MG63 (cell line): ENCODE results near the gene CNOT9. TPM values are rescaled to one million over a fixed set of nuclear protein-coding genes. Genes with fewer than 3 reads are reported as not detected.

ENCODE experiments used
- DNase-seq: peaks from one replicate; pipeline ENCODE4 v3.0.0-alpha.2; 2020
- H3K27me3 ChIP-seq: fragments of 250-450 bp; sonication (Bioruptor Pico); 2 replicates; pipeline ENCODE4 v1.5.1; 2020; ENCODE audit warnings: mild to moderate bottlenecking, moderate library complexity
- H3K36me3 ChIP-seq: fragments of 250-450 bp; sonication (Bioruptor Pico); 2 replicates; pipeline ENCODE4 v1.5.1; 2020; ENCODE audit warnings: mild to moderate bottlenecking, moderate library complexity
- H3K4me3 ChIP-seq: fragments of 250-450 bp; sonication (Bioruptor Pico); 2 replicates; pipeline ENCODE4 v1.5.1; 2020; ENCODE audit warnings: mild to moderate bottlenecking, moderate library complexity
- H3K9me3 ChIP-seq: fragments of 250-450 bp; sonication (Bioruptor Pico); 2 replicates; pipeline ENCODE4 v1.5.1; 2020; ENCODE audit warnings: mild to moderate bottlenecking, moderate library complexity
- total RNA-seq: library from RNA; depleted of rRNA; stranded (reverse); fragments of >200 nt; shearing (Covaris generic); gene quantifications from 2 replicates; pipeline ENCODE4 v1.2.3, GENCODE V29; 2014; ENCODE audit warnings: low replicate concordance

The CNOT9 gene
- total RNA-seq, 1 experiment from 2014 or later = 115 TPM

DNA sequence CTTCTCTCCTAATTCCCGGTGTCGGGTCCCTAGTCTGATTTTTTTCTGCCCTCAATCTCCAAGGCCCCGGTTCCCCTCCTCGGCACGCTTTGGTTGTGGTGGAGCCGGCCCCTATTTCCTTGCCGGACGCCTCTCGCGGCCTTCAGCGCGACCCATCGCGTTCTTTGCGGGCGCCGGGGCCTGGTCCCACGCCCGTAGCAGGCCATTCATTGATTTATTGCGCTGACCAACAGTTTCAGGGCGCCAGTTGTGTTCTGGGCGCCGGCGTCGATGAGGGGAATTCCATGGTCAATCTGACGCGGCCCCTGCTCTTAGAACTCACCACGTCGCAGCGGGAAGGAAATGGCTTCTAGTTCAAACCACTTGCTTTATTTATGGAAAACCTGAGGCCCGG is 396 bp downstream of the CNOT9 start:
- Histone ChIP-seq H3K4me3 (peak overlapping the region; percentile 90), H3K9me3 (no peaks in the 10 kb centered on the region), H3K27me3 (no peaks in the 10 kb centered on the region), H3K36me3 (peaks cover 53% of the 10 kb centered on the region)
- peak; percentile 56 for DNase-seq

DNA sequence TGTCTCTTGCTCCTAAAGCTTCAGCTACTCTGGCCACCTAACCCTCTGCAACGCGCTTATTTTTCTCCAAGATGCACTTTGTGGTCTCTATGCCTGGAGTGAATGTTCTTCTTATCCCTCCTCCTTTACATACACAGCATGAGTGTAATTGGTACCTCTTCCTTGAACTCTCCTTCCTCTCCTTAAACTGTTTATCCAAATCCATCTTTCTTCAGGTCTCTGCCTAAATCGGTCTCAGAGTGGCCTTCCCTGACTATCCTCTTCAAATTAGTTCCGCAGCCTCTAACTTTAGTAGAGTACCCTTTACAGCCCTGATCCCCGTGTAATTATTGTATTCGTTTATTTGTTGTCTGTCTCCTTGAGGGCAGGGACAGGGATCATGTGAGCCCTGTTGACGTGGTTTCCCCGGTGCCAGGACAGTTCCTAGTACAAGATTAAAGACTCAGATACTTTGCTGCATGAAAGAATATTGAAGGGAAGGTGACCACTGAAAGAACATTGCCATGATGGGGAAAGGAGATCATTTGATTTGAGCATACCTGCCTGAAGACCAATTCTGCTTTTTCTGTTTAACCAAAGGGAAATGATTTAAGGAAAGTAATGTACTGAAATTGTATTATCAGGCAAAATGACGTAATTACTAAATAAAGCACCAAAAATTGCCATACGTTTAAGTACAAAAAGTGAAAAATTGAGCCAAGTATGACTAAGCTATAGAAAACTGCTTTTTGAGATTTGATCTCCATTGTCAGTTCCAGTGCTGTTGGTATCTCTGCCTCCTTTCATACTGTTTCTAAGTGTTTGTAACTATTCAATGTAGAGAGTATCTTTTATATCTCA is 1.2 kb downstream of the CNOT9 start:
- DNase-seq = peak; percentile 32
- Histone ChIP-seq H3K36me3 (peaks cover 53% of the 10 kb centered on the region), H3K27me3 (no peaks in the 10 kb centered on the region), H3K9me3 (no peaks in the 10 kb centered on the region), H3K4me3 (peak overlapping the region; percentile 90)

DNA sequence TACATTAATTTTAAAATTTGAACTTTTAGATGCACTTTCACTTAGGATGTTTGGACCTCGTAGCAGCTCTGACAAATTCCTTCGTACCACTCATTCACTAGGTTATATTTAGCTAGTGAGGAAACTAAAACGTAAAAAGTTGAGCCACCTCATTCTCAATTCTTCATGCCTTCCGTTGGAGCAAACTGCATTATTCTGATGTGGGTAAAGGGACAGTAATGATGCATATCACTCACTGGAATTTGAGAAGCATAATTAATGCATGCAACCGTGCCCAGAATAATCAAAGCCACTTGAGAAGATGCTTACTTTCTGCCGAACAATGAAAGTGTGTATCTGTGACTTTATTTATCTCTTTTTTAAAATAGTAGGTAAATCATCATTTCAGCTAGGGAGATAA is 2.2 kb downstream of the CNOT9 start:
- no peak for DNase-seq
- Histone ChIP-seq H3K36me3 (peaks cover 50% of the 10 kb centered on the region), H3K27me3 (no peaks in the 10 kb centered on the region), H3K4me3 (peak overlapping the region; percentile 90), H3K9me3 (no peaks in the 10 kb centered on the region)

DNA sequence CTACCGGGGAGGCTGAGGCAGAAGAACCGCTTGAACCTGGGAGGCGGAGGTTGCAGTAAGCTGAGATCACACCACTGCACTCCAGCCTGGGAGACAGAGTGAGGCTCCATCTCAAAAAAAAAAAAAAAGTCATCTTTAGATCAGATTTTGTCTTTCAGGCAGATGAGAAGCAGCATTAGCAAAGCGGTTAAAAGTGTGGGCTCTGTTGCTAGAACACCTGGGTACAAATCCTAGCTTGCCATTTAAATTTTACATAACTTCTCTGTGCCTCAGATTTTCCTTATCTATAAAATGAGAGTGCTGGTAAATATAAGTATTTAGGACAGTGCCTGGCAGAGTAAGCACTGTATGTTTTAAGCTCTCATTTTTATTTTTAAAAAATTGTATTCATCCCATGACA is 8.2 kb downstream of the CNOT9 start:
- H3K36me3 ChIP-seq = peaks cover 70% of the 10 kb centered on the region
- H3K27me3 ChIP-seq = no peaks in the 10 kb centered on the region
- no peak overlapping the region for H3K4me3 ChIP-seq
- no peak for DNase-seq
- no peaks in the 10 kb centered on the region for H3K9me3 ChIP-seq

DNA sequence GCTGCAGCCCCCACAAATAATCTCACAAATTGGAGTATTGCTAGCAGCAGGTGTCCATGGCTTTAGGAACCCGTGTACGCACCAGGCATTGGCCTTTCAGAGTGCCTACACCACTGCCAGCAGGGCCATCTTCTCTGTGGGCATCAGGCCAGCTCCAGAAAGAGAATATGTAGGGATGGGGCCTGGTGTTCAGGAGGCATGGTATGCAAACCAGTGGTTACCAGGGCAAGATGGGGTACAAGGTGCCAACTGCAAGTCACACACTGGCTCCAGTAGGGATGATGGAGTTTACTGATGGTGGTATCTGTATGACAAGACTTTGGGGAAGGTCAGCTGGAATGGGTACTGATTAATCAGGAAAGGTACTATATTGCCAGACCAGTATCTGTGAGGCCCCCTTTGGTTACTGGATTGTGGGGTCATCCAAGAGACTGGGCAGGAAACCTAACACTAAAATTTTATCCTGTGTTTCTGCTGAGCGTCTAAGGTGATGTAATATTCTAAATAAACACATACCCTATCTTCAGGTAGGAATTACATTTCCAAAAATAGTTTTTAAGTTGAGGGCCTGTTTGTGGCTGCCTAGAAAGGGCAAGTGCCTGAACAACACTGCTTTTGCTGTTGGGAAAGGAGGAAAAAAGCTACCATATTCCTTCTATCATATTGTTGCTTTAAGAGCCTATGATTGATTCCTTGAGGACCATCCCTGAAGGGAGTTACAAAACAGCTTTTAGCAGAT is 9.0 kb downstream of the CNOT9 start:
- Histone ChIP-seq H3K27me3 (no peaks in the 10 kb centered on the region), H3K4me3 (no peak overlapping the region), H3K9me3 (no peaks in the 10 kb centered on the region), H3K36me3 (peaks cover 67% of the 10 kb centered on the region)
- DNase-seq = no peak

DNA sequence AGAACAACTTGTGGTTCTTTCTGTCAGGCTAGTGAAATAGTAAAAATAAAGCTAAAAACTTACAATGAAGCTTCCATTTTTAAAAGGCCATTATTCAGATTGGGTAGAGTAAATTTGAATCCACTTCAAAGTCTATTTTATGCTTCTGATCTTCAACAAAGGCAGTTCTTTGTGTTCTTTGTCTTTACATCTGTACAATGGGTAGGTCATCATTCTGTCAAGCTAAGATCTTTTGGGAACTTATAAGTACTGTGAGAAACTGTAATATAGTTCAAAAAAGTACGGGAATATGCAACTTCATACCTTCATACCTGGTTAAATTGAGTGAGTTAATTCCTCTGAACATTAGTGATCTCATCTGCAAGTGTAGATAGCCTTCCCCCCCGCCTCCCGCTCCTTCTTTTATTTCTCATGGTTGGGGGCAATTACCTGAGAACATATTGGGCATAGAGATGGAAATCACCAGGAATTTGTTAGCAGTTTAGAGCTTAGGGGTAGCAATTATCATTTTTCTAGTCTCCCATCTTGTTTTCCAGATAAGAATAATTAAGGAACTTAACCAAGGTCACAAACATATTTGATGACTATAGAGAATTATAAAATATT is 9.7 kb downstream of the CNOT9 start:
- Histone ChIP-seq H3K27me3 (no peaks in the 10 kb centered on the region), H3K9me3 (no peaks in the 10 kb centered on the region)
- no peak for DNase-seq

DNA sequence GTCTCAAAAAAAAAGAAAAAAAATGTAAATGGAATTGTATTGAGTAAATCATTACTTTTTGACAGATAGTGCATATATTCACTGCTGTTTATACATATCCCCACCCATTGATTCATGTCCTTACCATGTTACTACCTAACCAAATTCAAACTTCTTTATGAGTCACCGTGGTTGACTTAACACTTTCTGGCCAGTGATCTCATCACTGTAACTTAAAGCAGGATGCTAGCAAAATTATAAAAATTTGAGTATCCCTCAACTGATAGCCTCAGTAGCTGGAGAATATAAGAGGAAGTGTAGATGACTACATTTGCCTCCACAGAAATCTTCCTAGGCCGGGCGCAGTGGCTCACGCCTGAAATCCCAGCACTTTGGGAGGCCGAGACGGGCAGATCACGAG is 13.4 kb downstream of the CNOT9 start:
- H3K36me3 ChIP-seq = peaks cover 74% of the 10 kb centered on the region
- no peak for DNase-seq

More for the DNA sequence above, 9.7 kb downstream of the CNOT9 start:
- Histone ChIP-seq H3K36me3 (peaks cover 66% of the 10 kb centered on the region), H3K4me3 (no peak overlapping the region)

DNA sequence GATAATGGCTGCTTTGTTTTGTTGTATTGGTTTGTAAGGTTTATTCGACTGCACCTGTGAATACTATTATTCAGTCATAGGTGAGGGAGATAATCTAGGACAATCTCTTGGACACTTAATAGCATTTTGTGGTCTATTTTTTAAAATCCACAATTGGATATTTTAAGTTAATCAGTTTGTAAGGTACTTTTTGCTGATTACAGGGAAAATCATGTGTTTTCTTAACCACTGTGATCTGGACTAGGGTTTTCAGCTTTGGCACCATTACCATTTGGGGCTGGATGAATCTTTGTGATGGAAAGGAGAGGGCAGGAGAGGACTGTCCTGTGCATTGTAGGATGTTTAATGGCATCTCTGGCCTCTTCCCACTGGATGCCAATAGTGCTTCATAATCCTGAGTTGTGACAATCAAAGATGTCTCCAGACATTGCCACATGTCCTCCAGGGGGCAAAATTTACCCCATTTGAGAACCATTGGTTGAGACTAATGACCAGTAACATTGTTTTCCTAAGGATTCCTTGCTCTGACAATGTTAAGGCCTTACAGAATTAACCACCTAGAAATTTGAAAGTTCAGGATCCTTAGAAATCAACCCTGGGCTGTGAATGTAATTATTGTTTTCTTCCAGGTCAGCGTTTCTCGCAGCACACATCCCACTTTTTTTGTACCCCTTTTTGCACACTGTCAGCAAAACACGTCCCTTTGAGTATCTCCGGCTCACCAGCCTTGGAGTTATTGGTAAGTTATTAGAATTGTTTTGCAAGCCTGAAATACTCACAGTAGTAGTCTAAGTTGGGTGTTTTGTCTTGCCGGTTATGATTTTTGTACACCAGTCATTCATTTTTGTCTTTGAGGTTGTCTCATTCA is 15.6 kb downstream of the CNOT9 start:
- Histone ChIP-seq H3K4me3 (no peak overlapping the region), H3K9me3 (no peaks in the 10 kb centered on the region), H3K36me3 (peaks cover 75% of the 10 kb centered on the region), H3K27me3 (no peaks in the 10 kb centered on the region)
- DNase-seq = no peak

More for the DNA sequence above, 13.4 kb downstream of the CNOT9 start:
- no peaks in the 10 kb centered on the region for H3K27me3 ChIP-seq
- H3K4me3 ChIP-seq = no peak overlapping the region
- H3K9me3 ChIP-seq = no peaks in the 10 kb centered on the region

DNA sequence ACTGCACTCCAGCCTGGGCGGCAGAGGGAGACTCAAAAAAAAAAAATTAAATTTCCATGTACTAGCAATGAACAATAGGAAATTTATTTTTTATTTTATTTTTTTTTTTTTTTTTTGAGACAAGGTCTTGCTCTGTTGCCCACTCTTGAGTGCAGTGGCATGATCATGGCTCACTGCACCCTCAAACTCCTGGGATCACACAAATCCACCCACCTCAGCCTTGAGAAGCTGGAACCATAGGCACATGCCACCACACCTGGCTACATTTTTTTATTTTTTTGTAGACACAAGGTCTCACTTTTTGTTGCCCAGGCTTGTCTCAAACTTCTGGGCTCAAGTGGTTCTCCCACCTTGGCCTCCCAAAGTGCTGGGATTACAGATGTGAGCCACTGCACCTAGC is 16.9 kb downstream of the CNOT9 start:
- H3K9me3 ChIP-seq = no peaks in the 10 kb centered on the region
- no peaks in the 10 kb centered on the region for H3K27me3 ChIP-seq
- no peak for DNase-seq
- H3K4me3 ChIP-seq = no peak overlapping the region
- H3K36me3 ChIP-seq = peaks cover 78% of the 10 kb centered on the region

DNA sequence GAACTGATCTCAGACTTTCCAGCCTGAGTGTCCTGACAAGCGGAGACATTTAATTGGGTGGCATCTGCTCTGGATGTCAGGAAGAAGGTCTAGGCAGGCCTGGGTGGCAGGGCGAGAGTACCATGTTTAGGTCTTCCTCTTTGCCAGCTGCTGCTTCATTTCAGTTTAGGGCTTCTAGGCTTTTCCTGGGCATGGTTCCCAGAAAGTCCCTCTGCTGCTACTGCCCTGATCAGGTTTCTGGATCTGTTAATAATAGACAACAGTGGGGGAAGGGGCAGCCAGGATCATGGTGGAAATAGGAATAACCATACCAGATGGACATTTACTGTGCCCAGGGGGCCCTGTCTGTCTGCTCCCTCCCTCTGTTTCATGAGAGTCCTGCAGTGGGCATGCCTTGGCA is 36.8 kb downstream of the CNOT9 start:
- H3K36me3 ChIP-seq = no peaks in the 10 kb centered on the region
- no peaks in the 10 kb centered on the region for H3K27me3 ChIP-seq
- H3K4me3 ChIP-seq = no peak overlapping the region
- H3K9me3 ChIP-seq = no peaks in the 10 kb centered on the region
- peak; percentile 43 for DNase-seq

DNA sequence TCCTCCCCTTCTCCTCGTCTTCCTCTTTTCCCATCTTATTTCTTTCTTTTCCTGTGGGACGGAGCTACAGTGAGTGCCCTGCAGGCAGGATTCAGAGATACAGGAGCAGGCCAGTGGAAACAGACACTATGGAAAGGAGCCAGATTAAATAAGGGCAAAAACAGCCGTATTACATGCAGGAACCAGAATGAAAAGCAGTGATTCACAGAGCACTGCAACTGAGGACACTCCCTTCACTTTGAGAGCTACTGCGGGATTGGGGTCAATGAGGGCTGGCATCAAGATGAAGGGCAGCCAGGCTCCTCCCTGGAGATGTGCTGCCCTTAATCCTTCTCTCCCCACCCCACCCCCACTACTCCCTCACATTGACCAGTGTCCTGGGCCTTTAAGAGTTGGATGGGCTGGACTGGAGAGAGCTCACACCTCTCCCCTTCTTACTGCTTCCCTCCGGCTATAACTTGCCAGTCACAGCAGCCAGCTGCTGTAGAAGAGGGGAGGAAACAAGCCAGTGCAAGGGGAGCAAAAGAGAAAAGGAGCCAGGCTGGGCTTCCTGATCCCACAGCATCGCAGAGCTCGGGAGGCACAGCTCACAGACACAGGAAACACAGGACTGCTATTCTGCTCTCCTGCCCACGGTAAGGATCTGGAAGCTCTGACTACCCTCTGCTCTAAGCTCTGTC is 38.9 kb downstream of the CNOT9 start, which contains the start of gene PLCD4:
PLCD4 (plus strand) TSS at position 464 of the 680 bp plus-strand sequence. CDS start 7,841 bp downstream, outside the sequence.
- Histone ChIP-seq H3K36me3 (no peaks in the 10 kb centered on the region), H3K9me3 (no peaks in the 10 kb centered on the region), H3K4me3 (no peak within 1 kb of the TSS; the same call in 1 of the 2 replicates), H3K27me3 (no peaks in the 10 kb centered on the region)
- DNase-seq = peak; percentile 50

DNA sequence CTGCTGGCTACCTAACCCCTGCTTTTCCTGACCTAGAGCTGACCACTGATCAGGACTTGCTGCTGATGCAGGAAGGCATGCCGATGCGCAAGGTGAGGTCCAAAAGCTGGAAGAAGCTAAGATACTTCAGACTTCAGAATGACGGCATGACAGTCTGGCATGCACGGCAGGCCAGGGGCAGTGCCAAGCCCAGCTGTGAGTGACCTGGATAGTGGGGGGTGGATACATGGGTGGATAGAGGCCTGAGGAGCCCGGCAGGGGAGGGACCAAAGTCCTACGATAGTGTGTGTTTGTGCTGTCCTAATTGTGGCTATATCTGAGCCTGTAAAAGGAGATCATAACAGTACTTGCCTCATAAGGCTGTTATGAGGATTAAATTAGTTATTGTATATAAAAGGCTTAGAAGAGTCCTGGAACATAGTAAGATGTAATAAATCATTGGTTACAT is 47.3 kb downstream of the CNOT9 start:
- Histone ChIP-seq H3K27me3 (no peaks in the 10 kb centered on the region), H3K9me3 (no peaks in the 10 kb centered on the region), H3K36me3 (no peaks in the 10 kb centered on the region), H3K4me3 (no peak overlapping the region)
- no peak for DNase-seq

DNA sequence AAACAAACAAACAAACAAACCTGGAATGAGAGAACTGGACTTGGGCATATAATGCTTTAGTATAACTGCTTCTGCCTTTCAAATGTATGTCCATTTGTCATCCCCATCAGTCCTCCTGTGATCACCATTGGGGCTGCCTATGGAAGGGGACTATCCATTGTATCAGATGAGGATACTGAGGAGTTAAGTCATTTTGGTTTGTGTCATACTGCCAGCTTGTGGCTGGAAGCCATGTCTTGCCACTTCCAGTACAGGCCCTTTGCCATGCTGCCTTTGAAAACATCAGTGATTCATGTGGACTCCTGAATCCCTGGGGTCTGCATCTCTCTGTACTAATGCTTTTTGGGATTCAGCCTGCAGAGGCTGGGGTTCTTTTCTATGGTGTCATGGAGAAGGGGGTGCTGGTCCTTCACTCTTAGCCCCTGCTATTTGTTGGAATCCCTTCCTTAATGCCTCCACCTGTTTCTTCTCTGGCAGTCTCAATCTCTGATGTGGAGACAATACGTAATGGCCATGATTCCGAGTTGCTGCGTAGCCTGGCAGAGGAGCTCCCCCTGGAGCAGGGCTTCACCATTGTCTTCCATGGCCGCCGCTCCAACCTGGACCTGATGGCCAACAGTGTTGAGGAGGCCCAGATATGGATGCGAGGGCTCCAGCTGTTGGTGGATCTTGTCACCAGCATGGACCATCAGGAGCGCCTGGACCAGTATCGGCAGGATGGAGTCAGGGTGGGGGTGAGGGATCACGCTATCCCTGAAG is 49.6 kb downstream of the CNOT9 start:
- no peaks in the 10 kb centered on the region for H3K27me3 ChIP-seq
- H3K36me3 ChIP-seq = no peaks in the 10 kb centered on the region
- no peak for DNase-seq
- H3K4me3 ChIP-seq = no peak overlapping the region
- H3K9me3 ChIP-seq = no peaks in the 10 kb centered on the region

DNA sequence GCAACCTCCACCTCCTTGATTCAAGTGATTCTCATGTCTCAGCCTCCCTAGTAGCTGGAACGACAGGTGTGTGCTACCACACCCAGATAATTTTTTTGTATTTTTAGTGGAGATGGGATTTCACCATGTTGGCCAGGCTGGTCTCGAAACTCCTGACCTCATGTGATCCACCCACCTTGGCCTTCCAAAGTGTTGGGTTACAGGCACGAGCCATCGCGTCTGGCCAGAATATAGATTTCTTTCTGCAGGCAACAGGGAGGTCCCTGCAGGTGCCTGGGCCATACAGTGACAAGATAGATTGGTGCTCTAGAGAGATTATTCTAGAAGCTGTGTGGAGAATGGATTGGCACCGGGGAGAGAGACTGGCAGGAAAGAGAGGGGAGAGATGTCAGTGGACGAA is 52.4 kb downstream of the CNOT9 start:
- DNase-seq = no peak

DNA sequence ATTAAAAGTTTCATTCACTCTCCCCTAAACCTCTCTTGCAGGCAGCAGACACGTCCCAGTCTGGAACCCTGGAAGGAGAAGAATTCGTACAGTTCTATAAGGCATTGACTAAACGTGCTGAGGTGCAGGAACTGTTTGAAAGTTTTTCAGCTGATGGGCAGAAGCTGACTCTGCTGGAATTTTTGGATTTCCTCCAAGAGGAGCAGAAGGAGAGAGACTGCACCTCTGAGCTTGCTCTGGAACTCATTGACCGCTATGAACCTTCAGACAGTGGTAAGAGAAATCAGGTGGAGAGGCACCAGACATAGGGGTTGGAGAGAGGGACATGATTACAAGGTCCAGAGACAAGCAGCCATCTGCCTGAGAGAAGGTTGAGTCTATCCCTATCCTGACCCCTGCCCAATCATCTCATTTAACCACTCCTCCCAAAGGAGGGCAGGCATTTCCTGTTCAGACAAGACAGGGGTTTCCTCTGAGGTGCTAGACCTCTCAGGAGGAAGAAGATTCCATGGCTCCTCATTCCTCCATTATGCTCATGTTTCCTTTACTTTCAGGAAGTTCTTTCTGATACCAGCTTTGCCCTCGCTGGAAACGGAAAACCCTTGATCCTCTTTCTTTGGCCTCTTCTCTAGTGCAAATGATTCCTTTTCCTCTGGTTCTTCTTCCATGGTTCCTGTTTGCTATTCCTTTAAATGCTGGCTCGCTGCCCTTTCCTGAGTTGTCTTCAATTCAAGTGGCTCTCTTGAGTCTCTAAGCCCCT is 54.1 kb downstream of the CNOT9 start:
- no peak for DNase-seq
- H3K9me3 ChIP-seq = no peaks in the 10 kb centered on the region
- no peaks in the 10 kb centered on the region for H3K27me3 ChIP-seq
- H3K36me3 ChIP-seq = no peaks in the 10 kb centered on the region
- H3K4me3 ChIP-seq = no peak overlapping the region

More for the DNA sequence above, 52.4 kb downstream of the CNOT9 start:
- H3K36me3 ChIP-seq = no peaks in the 10 kb centered on the region
- H3K27me3 ChIP-seq = no peaks in the 10 kb centered on the region
- H3K4me3 ChIP-seq = no peak overlapping the region
- no peaks in the 10 kb centered on the region for H3K9me3 ChIP-seq
